Measurements from ENCODE around the gene NAT10.

Gene NAT10

DNA sequence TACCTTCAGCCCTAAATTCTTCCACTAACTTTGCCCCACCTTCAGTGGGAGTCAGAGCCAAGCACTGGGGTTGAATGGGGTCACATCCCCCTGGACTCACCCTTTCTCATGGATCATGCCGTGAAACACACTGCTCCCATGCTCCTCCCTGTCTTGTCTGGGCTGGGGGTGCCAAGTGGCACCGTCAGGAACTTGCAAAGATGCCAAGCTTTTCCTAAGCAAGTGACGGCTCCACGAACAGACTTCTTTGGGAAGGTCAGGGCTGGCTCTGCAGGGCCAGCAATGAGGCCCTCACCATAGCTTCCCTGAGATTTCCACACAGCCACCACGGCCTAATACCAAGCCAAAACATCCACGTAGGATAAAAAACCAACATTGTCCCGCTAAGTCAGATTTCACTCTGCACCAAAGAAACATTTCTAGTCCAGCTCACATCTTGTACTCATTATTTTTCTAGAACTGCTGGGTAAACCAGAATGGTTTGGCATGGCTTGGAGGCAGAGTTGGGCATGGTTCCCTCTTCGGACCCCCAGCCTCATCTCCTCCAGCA, 76.5 kb downstream of the NAT10 start:
- H3K27ac ChIP-seq, result no peak overlapping the region
- CTCF ChIA-PET, result interaction anchor here (0.5 to 1.2 kb wide), 4 partner anchors 8 to 180 kb away, joined by 3 to 5 read pairs (median 3); no protein-coding TSS in a partner anchor
- DNase-seq (ENCODE audit: low spot score), result no peak
- POLR2A ChIA-PET (ENCODE audit: low non-redundant PET), result no interaction called here
- TF ChIP-seq, protein P1, sequence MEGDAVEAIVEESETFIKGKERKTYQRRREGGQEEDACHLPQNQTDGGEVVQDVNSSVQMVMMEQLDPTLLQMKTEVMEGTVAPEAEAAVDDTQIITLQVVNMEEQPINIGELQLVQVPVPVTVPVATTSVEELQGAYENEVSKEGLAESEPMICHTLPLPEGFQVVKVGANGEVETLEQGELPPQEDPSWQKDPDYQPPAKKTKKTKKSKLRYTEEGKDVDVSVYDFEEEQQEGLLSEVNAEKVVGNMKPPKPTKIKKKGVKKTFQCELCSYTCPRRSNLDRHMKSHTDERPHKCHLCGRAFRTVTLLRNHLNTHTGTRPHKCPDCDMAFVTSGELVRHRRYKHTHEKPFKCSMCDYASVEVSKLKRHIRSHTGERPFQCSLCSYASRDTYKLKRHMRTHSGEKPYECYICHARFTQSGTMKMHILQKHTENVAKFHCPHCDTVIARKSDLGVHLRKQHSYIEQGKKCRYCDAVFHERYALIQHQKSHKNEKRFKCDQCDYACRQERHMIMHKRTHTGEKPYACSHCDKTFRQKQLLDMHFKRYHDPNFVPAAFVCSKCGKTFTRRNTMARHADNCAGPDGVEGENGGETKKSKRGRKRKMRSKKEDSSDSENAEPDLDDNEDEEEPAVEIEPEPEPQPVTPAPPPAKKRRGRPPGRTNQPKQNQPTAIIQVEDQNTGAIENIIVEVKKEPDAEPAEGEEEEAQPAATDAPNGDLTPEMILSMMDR (conservative IDR thresholded peaks at IDR 0.05; ENCODE audit: low read depth), result no peak

DNA sequence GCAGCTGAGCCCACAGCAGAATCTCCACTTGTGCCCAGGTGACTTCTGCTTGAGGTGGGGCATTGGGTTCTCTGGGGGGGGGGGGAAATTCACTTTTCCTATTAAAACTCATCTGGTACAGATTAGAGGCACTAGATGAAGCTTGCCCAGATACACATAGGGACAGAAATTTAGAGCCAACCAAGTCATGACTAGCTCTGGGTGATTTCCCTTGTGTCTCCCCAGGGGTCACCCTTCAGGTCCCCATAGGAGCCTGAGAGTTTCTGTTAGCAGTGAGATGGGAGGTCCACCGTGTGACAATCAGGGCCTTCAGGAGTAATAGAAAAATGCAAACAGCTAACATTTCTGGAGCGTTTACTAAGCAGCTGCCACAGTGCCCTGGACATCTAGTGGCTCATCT, 77.0 kb downstream of the NAT10 start:
- CTCF ChIA-PET, result interaction anchor here (0.5 to 1.2 kb wide), 3 partner anchors 8 to 180 kb away, joined by 3 to 5 read pairs (median 3); no protein-coding TSS in a partner anchor
- TF ChIP-seq, protein P1 (conservative IDR thresholded peaks at IDR 0.05; ENCODE audit: low read depth), result no peak
- POLR2A ChIA-PET (ENCODE audit: low non-redundant PET), result no interaction called here
- DNase-seq (ENCODE audit: low spot score), result no peak
- H3K27ac ChIP-seq, result no peak overlapping the region

DNA sequence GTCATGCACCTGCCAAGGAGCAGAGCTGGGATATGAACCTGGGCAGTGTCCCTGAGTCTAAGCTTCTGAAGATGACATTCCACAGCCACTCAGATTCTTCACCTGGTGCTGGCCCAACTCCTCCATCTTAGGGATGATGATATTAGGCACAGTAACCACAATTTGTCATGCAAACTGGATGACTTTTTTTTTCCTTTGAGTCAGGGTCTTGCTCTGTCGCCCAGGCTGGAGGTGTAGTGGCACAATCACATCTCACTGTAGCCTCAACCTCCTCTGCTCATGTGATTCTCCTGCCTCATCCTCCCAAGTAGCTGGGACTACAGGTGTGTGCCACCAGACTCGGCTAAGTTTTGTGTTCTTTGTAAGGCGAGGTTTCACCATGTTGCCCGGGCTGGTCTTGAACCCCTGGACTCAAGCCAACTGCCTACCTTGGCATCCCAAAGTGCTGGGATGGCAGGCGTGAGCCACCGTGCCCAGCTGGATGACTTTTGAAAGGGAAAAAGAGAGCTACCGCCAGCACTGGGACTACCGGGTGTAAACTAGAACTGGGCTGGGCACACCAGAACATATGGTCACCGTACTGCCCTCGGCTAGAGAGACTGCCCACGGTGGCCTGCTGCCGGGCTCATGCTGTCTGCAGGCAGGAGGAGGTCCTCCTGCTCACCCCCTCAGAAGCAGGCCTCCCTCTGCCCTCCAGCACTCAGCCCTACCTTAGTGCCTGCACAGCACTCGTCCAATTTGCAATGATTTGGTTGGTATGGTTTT, 77.7 kb downstream of the NAT10 start:
- CTCF ChIA-PET, result interaction anchor here (1.2 kb wide), 1 partner anchor 9 kb away, joined by 5 read pairs; no protein-coding TSS in a partner anchor
- DNase-seq (ENCODE audit: low spot score), result no peak
- H3K27ac ChIP-seq, result no peak overlapping the region
- TF ChIP-seq, protein P1 (conservative IDR thresholded peaks at IDR 0.05; ENCODE audit: low read depth), result no peak
- POLR2A ChIA-PET (ENCODE audit: low non-redundant PET), result no interaction called here

DNA sequence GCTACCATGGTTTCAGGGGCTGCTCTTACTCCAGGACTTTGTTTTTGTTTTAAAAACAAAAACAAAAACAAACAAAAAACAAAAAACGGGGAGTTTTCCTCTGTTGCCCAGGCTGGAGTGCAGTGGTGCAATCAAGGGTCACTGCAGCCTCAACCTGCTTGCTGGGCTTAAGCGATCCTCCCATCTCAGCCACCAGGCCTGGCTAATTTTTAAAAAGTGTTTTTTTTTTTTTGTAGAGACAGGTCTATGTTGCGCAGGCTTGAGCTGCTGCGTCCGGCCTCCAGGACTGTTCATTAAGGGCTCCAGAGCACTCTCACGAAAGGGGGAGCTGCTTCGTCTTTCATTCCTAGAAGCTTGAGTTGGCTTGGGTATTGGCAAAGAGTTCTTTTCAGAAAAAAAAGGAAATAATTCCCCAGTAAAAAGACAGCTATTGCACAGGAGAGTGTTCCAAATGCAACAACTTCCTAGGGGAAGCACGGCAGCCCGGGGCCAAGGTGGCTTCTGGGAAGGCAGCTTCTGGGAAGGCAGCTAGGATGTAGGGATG, 78.5 kb downstream of the NAT10 start:
- 0 out of 2 replicates have a peak overlapping the region, but pooled peaks have one; percentile 9 for H3K27ac ChIP-seq
- TF ChIP-seq, protein P1 (conservative IDR thresholded peaks at IDR 0.05; ENCODE audit: low read depth), result no peak
- POLR2A ChIA-PET (ENCODE audit: low non-redundant PET), result no interaction called here
- no peak for DNase-seq (ENCODE audit: low spot score)
- CTCF ChIA-PET, result interaction anchor here (0.5 to 3.9 kb wide), 4 partner anchors 9 to 272 kb away, joined by 3 to 20 read pairs (median 4); no protein-coding TSS in a partner anchor

DNA sequence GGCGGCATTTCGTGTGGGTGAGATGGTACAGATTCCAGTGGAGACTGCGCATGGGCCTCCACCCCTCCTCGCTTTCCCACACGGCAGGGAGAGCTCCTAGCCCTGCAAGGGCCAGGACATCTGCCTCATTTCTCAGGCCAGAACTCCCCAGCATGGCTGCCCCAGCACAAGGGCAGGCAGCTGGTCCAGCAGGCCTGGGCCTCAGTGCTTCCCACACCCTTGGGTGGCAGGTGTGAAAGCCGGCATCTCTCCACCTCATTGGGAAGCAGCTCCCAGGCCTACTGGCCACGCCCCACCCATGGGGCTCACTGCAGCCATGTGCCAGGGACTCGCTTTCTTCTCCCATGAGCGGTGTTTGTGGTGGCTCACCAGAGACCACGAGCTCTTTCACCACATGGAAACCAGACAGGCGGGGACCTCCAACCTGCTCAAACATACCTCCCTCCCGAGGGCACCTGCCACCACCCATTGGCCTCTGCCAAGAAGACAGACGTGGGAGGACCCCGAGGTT, 79.1 kb downstream of the NAT10 start:
- 0 out of 2 replicates have a peak overlapping the region, but pooled peaks have one; percentile 9 for H3K27ac ChIP-seq
- no peak for DNase-seq (ENCODE audit: low spot score)
- POLR2A ChIA-PET (ENCODE audit: low non-redundant PET), result no interaction called here
- CTCF ChIA-PET, result interaction anchor here (0.6 to 3.9 kb wide), 4 partner anchors 10 to 308 kb away, joined by 3 to 20 read pairs (median 4); no protein-coding TSS in a partner anchor
- TF ChIP-seq, protein P1 (conservative IDR thresholded peaks at IDR 0.05; ENCODE audit: low read depth), result no peak

Data from RWPE1 (cell line).